HG03457 (cell line): ENCODE results near the gene ZDHHC14.
"Not testable (repeated sequence)": the region's sequence is repeated elsewhere in the genome, so short reads cannot be mapped to it uniquely, and the experiment has no call there.

ENCODE experiments used
- ATAC-seq: cut with Tn5 transposase; IDR thresholded peaks from one replicate; pipeline ENCODE4 v1.9.1; 2021; ENCODE audit warnings: moderate number of reproducible peaks; ENCODE audit not compliant: unreplicated experiment

ZDHHC14 gene

DNA sequence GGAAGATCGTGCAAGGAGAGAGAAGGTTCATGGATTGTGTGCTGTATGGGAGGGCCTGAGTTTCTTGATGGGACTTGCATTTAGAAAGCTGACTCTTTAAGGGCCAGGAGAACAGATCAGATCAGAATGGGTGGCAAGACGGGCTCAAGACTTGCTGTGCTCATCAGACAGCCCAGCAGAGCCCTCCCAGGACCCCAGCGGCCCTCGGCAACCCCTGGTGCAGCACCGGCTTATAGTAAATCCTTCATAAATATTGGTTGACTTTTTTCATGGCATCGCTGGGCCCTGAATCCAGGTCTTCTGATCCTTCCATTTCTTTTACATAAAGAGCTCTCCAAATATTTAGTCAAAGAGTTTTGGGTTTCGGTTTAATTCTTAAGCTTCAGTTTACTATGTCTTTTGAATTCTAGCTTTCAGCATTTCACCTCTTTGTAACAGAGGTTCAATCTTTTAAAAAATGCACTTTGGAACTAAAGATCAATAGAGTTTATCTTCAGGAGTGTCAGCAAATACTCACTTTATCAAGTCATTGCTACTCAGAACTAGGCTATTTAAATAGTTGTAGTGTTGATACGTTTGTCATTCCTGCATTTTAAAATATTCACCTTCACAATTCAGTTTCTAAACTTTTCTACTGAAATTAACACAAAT lies 205.6 kb downstream of the ZDHHC14 start:
- no peak for ATAC-seq

DNA sequence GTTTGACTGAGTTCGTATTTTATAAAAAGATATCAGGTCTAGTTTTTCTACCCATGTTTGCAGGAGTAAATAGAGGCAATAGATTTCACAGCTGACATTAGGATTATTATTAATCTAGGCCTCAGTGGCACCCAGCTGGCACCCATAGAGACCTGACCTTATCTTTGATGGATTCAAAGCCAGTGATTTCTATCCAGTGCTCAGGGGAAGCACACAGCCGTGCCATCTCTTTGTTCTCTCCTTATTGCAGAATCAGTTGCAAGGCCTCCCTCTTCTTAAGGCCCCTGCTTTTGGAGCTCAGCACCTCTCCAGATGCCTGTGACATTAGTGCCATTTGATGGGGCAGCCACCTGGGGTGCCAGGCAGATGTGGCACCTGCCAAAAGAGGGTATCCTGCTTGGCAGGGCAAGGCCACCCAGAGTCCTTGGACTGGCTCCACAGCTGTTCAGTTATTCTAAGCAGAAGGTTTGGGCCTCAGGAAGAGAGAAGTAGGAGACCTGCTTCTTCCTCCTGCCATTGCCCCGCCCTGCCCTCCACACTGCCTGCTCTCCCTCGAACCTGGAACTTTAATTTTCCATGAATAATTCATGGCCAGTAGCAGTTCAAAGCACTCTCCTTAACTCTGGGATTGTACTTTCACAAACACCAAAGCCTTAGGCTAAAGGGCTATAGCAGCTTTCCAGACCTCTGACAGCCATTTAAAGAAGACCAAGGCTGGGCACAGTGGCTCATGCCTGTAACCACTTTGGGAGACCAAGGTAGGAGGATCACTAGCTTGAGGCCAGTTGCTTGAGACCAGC lies 206.3 kb downstream of the ZDHHC14 start:
- no peak for ATAC-seq

DNA sequence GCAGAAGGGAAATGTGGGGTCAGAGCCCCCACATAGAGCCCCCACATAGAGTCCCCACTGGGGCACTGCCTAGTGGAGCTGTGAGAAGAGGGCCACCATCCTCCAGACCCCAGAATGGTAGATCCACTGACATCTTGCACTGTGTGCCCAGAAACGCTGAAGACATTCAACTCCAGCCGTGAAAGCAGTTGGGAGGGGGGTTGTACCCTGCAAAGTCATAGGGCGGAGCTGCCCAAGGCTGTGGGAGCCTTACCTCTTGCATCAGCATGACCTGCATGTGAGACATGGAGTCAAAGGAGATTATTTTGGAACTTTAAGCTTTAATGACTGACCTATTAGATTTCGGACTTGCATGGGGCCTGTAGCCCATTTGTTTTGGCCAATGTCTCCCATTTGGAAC lies 209.7 kb downstream of the ZDHHC14 start:
- not testable (repeated sequence) for ATAC-seq

DNA sequence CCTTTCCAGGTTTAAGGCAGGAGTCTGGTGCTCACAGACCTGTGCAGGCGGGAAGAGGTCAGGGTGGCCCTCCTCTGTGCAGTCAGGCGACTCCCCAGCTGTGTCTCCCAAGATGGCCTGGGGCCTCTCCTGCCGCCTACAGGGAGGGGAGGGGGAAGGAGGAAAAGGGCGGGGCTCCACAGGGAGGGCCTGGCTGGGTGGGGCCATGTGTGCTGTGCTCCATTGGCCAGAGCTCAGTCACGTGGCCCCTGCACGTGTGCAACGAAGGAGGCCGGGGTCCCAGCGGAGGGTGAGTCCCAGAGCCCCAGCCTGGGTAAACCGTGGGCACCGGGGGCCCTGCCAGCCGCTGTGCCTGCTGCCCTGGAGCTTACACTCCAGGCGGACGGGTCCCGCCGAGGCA lies 211.6 kb downstream of the ZDHHC14 start:
- ATAC-seq: no peak

DNA sequence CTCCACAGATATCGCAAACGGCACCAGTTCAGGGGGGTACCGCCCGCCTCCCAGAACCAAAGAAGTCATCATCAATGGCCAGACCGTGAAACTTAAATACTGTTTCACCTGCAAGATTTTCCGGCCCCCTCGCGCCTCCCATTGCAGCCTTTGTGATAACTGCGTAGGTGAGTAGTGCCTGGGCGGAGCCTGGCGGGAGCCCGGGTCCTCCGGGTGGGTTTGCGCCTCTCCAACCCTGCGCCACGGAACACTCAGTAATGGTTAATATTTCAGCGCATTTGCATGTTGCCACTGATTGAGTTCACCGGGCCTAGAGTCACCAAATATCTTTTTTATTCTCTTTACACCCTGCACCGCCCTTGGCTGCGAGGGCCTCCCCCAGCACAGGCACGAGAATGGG lies 212.0 kb downstream of the ZDHHC14 start:
- ATAC-seq: no peak

DNA sequence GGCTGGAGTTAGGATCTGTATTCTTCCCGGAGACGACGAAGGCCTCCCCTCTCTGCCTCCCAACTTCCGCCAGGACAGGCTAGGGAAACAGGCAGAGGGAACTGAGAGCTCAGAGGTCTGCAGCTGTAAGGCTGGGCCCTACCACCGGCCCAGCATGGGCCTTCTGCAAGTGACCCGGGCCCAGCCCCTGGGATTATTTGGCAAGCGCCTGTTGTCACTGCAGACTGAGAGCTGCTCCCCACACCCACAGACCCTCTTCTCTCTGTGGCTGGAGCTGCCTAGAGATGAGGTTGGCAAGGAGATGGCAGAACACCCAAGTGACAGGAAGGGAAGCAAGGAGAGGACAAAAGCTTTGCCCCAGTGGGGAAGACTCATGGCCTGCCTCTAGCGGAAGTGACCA lies 212.6 kb downstream of the ZDHHC14 start:
- ATAC-seq: no peak

DNA sequence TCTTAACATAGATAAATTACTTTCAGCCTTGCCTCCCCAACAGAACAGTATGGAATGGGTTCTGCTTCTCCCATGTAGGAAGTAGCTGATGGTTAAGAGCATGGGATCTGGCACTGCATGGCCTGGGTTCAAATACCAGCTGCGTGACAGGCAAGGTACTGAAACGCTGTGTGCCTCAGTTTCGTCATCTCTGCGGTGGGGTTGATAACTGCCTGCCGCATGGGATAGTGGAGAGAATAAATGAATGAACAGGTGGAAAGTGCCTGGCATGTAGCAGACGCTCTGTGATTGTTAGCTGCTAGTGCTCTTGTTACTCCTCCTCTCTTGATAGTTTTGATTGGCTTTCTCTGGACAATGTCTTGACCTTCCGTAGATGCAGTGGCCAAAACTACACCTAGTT lies 213.3 kb downstream of the ZDHHC14 start:
- ATAC-seq: no peak

DNA sequence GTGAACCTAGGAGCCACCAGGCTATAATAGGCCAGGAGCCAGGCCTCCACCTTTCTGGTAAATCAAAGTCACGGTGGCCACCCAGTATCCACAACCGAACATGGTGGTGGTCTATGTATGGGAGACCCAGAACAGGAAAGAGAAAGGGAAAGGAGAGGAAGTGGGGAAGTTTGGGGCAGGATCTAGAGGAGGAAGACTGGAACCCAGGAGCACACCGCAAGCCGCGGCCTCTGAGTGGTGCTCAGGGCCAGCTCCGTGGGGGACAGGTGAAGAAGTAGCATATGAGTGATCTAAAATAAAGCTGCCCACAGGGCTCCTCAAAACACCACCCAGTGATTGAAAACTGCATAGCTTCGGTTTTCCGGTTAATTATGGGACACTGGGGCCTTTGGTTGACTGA lies 214.8 kb downstream of the ZDHHC14 start:
- no peak for ATAC-seq

DNA sequence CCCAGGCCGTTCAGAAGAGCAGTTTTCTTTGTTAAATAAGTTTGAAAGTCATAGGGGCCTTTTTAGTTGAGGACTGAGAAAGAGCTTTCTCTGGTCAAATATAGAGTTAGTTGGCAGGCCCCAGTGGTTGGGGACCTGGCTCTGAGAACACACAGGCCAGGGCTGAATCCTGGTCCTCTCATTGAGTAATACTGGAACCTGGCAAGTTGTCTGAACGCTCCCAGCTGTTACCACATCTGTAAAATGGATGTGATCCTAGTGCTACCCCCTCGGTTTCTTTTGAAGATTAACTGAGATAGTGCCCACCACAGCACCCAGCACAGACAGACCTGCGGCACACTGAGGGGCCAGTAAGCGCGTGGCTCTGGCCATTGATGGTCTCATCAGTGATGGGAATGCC lies 215.5 kb downstream of the ZDHHC14 start:
- no peak for ATAC-seq

DNA sequence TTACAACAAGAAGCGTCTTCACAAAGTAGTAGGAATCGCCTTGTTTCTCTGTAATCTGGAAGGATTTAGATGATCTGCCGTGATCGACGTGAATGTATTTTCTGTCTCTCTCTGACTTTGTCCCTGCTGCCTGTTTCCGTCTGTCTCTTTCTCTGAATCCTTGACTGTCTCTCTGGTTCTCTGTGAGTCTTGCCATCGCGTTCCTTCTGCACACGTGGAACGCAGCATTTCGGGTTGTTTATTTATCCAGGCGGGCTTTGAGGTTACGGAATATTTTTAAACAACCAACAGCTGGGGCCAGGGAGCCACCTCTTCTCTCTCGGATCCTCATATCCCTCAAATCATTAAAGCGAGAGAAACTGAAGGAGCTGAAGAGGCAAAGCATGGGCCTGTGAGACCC lies 215.9 kb downstream of the ZDHHC14 start:
- no peak for ATAC-seq

DNA sequence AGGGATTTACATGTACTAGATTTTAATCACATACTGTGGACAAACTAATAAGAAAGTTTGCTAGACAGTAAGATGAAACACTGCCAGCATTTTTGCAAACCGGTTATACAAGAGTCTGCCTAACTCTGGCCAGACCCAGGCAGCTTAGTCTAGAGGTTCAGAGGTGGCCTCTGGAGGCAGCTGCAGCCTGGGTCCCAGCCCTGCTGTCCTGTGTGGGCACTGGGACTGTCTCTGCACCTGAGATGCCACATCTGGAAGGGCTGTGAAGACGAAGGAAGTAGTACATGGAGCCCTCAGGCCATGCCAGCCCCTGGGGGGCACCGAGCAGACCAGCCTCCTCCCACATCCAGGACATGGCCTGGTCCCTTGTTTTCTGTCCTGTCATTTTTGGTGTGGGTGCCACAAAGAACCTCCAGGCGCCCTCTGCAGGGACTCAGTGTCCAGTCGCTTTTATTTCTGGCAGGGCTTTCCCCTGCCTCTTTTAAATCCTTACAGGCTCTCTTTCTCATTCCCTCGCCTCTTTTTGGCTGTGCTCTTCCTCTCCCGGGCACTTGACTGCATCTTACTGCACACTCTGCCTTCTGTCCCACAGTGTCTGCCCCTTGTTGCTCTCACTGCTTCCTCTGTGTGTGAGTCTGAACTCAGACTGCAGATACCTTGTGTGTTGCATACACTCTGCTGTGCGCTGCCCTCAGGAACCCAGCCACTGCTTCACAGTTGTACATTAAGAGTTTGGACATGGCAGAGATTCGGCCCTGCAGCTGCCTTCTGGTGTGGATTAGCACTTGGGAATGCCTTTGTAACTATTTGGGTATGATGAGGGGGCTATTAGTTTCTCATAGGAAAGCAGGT lies 216.7 kb downstream of the ZDHHC14 start:
- ATAC-seq: no peak

DNA sequence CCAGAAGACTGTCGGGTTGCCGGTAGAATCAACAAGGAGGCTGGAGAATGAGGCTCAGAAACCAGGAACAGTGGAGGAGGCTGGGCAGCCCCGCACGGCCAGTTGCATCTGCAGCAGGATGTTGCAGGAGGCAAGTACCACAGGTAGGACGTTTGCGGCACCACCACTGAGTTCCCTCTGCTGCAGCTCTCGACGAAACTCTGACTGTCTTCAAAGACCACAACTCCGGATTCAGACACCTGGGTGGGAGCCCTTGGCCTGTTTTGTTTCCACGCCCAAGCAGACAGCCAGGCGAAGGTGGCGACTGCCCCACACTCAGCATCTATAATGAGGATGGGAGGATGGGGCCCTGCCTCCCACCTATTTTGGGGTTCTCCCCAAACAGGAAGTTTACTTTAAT lies 218.2 kb downstream of the ZDHHC14 start:
- no peak for ATAC-seq

DNA sequence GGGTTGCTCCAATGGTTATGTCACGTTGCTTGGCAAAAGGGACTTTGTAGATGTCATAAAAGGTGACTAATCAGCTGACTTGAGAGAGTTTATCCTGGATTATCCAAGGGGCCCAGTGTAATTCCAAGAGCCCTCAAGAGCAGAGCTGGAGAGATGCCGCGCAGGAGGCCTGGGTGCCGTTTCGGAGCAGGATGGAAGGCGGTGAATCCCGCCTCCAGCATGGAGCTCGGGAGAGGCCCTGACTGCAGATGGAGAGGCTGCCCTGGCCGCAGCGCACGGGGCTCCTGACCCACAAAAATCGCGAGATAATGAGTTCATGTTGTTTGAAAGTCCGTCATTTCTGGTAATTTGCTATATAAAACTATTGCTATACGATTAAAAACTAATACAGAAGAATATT lies 219.8 kb downstream of the ZDHHC14 start:
- no peak for ATAC-seq

DNA sequence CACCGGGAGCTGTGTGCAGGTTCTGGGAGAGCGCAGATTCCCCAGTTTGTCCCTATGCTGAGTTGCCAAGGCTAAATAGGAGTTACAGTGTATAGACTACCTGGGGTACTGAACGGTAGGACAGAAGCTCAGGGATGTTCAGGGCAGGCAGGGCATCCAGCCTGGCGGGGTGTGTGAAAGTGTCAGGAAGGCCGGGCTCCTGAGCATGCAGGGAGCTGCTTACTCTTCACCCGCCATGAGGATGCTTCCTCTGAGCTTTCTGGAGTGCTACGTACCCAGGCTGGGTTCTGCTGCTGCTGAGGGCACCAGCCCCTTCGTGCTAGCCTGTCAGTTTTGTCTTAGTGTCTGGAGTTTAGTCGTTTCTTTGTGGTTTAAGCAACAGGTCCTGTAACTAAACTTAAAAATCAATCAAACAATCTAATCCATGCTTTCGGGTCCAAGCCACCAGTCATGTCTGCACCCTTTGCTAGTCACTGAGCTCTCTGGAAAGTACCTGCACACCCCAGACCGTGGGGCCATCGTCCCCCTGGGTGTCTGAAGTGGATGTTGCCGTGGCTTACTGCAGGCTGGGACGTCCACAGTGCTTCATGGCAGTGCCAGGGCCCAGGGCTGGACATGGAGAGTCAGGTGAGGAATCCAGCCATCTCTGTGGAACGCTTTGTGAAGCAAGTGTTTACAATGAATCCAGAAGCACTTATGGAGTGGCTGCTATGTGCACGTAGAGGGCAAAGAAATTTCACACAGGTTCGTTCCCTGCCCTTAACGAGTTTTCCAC lies 221.7 kb downstream of the ZDHHC14 start:
- no peak for ATAC-seq

DNA sequence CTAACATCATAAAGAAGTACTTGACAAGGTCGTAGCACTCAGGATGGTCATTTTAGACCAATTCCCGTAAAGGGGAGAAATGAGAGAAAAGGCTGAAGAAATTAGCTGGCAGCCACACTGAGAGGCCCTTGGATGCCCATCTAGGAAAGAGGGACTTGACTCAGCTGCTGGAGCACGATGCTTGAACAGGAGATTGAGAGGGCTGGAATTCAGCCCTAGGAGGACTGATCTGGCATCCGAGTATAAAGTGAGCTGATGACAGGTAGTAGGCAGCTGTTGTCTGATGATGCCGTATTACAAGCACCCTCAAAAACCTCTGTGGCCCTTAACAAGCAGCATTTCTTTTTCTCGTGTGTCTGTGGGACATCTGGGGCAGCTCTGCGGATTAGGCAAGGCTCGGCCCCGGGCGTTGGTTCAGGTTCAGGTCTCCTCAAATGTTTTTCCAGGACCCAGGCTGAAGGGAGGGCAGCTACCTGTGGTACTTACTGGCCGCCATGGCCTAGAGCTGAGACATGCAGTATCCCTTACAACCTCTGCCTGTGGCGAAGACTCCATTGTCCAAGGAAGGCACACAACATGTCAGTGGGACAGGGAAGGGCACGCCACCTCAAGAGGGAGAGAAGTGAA lies 222.4 kb downstream of the ZDHHC14 start:
- no peak for ATAC-seq

DNA sequence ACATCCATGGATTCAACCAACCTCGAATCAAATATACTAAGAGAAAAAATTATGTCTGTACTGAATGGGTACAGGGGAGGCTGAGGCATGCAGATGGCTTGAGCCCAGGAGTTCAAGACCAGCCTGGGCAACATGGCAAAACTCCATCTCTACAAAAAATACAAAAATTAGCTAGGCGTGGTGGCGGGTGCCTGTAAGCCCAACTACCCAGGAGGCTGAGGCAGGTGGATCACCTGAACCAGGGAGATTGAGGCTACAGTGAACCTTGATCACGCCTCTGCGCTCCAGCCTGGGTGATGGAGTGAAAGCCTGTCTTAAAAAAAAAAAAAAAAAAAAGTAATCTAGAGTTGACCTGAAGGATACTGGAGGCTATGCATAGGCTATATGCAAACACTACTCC lies 223.0 kb downstream of the ZDHHC14 start:
- no peak for ATAC-seq

DNA sequence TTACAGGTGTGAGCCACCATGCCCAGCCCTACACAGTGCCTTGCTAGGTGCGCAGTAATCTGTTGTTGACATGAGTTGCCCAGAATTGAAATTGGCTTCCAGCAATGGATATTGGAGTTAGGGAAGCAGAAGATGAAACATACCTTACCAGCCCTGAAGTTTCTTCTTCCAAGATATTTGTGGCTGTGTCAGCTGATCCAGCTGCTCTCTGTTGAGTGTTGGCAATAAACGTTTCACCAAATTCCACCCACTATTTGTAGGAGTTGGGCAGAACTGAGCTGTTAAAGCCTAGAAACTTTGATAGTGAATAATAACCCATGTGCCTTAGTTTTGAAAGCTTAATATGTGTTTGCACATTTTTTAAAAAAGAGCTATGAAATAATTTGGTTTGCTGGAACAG lies 223.8 kb downstream of the ZDHHC14 start:
- ATAC-seq: no peak

DNA sequence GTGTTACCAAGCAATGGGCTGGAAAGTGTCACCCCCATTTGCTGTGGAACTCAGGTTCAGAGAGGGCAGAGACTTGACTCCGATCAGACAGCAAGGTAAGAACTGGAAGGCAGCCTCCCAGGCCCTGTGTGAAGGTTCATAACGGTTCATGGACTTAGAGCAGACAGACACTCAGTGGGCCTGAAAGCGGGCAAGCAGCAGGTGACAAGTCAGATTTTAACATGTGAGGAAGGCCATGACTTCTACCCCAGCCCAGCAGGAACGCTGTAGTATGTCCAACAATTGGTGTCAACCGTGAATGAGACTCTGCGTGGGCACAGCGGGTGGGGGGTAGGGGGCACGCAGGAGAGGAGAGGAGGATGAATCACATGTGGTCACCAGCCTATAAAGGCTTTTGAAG lies 224.5 kb downstream of the ZDHHC14 start:
- no peak for ATAC-seq

DNA sequence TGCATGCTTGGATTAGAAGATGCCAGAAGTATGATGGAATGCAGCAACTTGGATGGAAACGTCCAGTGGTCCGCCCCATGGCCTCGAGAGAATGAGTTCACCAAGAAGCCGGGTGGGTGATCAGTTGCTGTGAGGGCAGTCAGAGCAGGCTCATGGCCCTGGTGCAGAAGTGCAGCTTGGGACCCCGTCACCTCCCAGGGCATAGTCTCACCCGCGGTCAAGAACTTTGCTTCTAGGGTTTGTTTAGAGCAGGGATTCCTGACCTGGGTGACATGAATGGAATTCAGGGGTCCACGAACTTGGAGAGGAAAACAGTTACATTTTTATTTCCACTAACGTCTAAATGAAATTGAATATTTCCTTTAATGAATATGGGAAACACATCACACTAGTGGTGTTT lies 225.5 kb downstream of the ZDHHC14 start:
- no peak for ATAC-seq

DNA sequence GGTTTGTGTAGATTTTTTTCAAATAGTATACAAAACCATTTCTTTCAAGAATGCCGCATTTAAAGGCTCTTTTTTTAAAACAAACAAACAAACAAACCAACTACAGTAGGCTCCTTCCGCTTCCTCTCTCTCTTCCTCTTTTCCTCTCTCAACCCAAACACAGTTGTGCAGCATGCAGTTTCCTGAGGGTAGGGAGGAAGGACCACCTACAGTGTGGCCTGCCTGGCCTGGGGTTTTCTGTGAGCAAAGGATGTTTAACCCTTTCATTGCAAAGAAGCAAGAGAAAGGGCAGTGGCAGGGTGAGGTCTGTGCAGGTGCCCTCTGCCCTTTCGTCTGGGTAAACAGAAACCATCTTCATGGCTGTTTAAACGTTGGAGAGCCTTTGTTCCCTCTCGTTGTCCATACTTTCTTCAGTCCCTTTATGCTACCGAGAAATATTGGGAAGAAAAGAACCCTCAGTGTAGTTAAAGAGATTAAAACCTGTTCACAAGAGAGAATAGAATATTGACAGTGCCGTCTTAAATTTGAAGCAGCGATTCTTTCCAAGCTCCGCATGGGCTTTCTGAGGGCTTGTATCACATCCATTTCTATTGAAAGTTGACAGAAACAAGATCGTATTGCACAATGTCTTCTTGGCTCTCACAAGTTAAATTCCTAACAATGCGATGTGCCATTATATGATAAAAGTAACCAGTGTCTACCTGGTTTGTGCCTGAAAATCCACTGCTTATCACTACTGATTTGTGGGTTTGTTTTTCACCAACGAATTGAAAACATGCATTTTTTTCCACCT lies 226.5 kb downstream of the ZDHHC14 start:
- ATAC-seq: no peak
